ENCODE measurements around the gene TENT4B. TPM values are rescaled to one million over a fixed set of nuclear protein-coding genes. Genes with fewer than 3 reads are reported as not detected.

TENT4B gene
- total RNA-seq, 1 experiment from 2014 or later, result 13.0 TPM

DNA sequence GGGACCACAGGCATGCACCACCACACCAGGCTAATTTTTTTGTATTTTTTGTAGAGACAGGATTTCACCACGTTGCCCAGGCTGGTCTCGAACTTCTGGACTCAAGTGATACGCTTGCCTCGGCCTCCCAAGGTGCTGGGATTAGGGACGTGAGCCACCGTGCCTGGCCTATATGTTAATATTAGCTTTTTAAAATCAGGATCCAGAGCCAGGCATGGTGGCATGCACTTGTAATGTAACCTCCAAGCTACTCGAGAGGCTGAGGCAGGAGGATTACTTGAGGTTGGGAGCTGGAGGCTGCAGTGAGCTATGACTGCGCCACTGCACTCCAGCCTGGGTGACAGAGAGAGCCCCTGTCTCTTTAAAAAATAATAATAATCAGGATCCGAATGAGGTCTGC is 104.8 kb downstream of the TENT4B start:
- Histone ChIP-seq H3K56ac (ENCODE audit: insufficient read length, low read depth, low read length) (no peak overlapping the region), H2BK20ac (ENCODE audit: low read depth, low read length, poor library complexity, severe bottlenecking) (no peak overlapping the region), H2BK15ac (ENCODE audit: low read depth, low read length) (no peak overlapping the region), H2AK5ac (ENCODE audit: insufficient read length, low read length) (no peak overlapping the region), H4K8ac (replicated peaks; ENCODE audit: insufficient read length, low read depth, low read length) (no peak overlapping the region), H4K20me1 (ENCODE audit: control insufficient read depth, insufficient read depth, insufficient read length) (no peaks in the 10 kb centered on the region), H3K23me2 (ENCODE audit: insufficient read length, low read depth, low read length, poor library complexity, severe bottlenecking) (no peaks in the 10 kb centered on the region), H2BK12ac (ENCODE audit: insufficient read length, low read depth, low read length) (no peak overlapping the region), H3K9me3 (ENCODE audit: control insufficient read depth, low read depth, low read length) (no peaks in the 10 kb centered on the region), H2BK120ac (ENCODE audit: low read depth, low read length, poor library complexity, severe bottlenecking) (no peak overlapping the region), H3K4ac (ENCODE audit: low read depth, low read length) (no peak overlapping the region), H3K27me3 (ENCODE audit: insufficient read depth, low read length) (no peaks in the 10 kb centered on the region), H3K14ac (ENCODE audit: insufficient read depth, low read length) (no peak overlapping the region), H4K5ac (ENCODE audit: insufficient read length, low read depth, low read length) (no peak overlapping the region), H2BK5ac (ENCODE audit: insufficient read length, low read length) (no peak overlapping the region), H2AFZ (ENCODE audit: low read length) (no peak overlapping the region), H3K79me2 (ENCODE audit: insufficient read depth, low read length) (no peaks in the 10 kb centered on the region), H3K79me1 (ENCODE audit: insufficient read depth, low read depth, low read length, poor library complexity, severe bottlenecking) (no peaks in the 10 kb centered on the region), H4K91ac (ENCODE audit: insufficient read length, low read depth, low read length) (no peak overlapping the region), H3K9ac (ENCODE audit: extremely low read depth, insufficient read length, low read length) (no peak overlapping the region), H3K4me1 (ENCODE audit: insufficient read depth, low read length) (no peaks in the 10 kb centered on the region; the same call in 1 of the 2 replicates), H3K23ac (ENCODE audit: insufficient read length, low read depth, low read length) (no peak overlapping the region), H3K27ac (ENCODE audit: insufficient read length, low read depth, low read length) (no peak overlapping the region), H3T11ph (ENCODE audit: low read length) (no peak overlapping the region), H3K18ac (ENCODE audit: insufficient read length, low read depth, low read length) (no peak overlapping the region), H3K4me2 (ENCODE audit: insufficient read depth, insufficient read length, low read length) (no peak overlapping the region)
- Mint-ChIP-seq H3K27ac (no peak overlapping the region), H3K4me3 (no peak overlapping the region), H3K27me3 (ENCODE audit: low read depth) (peaks cover 3% of the 10 kb centered on the region), H3K36me3 (ENCODE audit: insufficient read depth in 1 of 3, low read depth in 3 of 3) (no peaks in the 10 kb centered on the region), H3K4me1 (peaks cover 12 to 18% of the 10 kb centered on the region in 2 experiments), H3K9me3 (peaks cover 0 to 2% of the 10 kb centered on the region in 2 experiments; a peak in 1 of 5 replicates)
- no CpG with 5 or more reads among the region's 9 CpGs for WGBS (ENCODE audit: extremely low coverage, insufficient read length, low lambda C conversion rate)
- TF ChIP-seq, protein P1, sequence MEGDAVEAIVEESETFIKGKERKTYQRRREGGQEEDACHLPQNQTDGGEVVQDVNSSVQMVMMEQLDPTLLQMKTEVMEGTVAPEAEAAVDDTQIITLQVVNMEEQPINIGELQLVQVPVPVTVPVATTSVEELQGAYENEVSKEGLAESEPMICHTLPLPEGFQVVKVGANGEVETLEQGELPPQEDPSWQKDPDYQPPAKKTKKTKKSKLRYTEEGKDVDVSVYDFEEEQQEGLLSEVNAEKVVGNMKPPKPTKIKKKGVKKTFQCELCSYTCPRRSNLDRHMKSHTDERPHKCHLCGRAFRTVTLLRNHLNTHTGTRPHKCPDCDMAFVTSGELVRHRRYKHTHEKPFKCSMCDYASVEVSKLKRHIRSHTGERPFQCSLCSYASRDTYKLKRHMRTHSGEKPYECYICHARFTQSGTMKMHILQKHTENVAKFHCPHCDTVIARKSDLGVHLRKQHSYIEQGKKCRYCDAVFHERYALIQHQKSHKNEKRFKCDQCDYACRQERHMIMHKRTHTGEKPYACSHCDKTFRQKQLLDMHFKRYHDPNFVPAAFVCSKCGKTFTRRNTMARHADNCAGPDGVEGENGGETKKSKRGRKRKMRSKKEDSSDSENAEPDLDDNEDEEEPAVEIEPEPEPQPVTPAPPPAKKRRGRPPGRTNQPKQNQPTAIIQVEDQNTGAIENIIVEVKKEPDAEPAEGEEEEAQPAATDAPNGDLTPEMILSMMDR (conservative IDR thresholded peaks at IDR 0.05), result no peak
- DNase-seq, result no peak
